Keratinocyte (primary cell): ENCODE measurements around the gene PTPN13. TPM values are rescaled to one million over a fixed set of nuclear protein-coding genes. Genes with fewer than 3 reads are reported as not detected.

ENCODE experiments used
- DNase-seq: peaks from one replicate; pipeline ENCODE4 v3.0.0-alpha.2; 2011; ENCODE audit warnings: low read depth, missing footprints, low spot score
- FAIRE-seq: peaks from 2 replicates; lab custom pipeline; 2011; peaks lifted over from hg19 to GRCh38; lab: Jason Lieb, UNC
- H2AFZ ChIP-seq: 2 replicates; pipeline ENCODE4 v1.6.0; 2012; ENCODE audit warnings: low read length, control low read depth, inconsistent platforms; ENCODE audit not compliant: control insufficient read depth
- H3K27ac ChIP-seq: 2 replicates; pipeline ENCODE4 v1.5.1; 2011; ENCODE audit warnings: low read length; ENCODE audit not compliant: control insufficient read depth, insufficient read depth
- H3K27me3 ChIP-seq: 3 replicates; pipeline ENCODE4 v1.6.0; 2011; ENCODE audit warnings: low read length; ENCODE audit not compliant: control insufficient read depth, insufficient read depth; ENCODE audit errors: extremely low read depth
- H3K36me3 ChIP-seq, 2 experiments: 2 replicates in 1 of 2; 3 replicates in 1 of 2; pipeline ENCODE4 v1.5.1; 2011; ENCODE audit warnings: low read length in 2 of 2, mild to moderate bottlenecking in 1 of 2; ENCODE audit not compliant: control insufficient read depth in 2 of 2, insufficient read depth in 2 of 2; ENCODE audit errors: extremely low read depth in 1 of 2
- H3K4me1 ChIP-seq: 3 replicates; pipeline ENCODE4 v1.5.1; 2011; ENCODE audit warnings: low read length; ENCODE audit not compliant: control insufficient read depth, insufficient read depth; ENCODE audit errors: extremely low read depth
- H3K4me2 ChIP-seq: 3 replicates; pipeline ENCODE4 v1.6.0; 2011; ENCODE audit warnings: low read depth, low read length; ENCODE audit not compliant: control insufficient read depth, insufficient read depth; ENCODE audit errors: extremely low read depth
- H3K4me3 ChIP-seq, 3 experiments: fragments of 200-600 bp in 1 of 3; sonication (generic) in 1 of 3; 2 replicates in 2 of 3; 3 replicates in 1 of 3; pipeline ENCODE4 v1.5.1; 2011 to 2016; ENCODE audit warnings: low read length in 3 of 3, mild to moderate bottlenecking in 3 of 3, control low read depth in 2 of 3, inconsistent platforms in 1 of 3, low read depth in 1 of 3, mixed read lengths in 1 of 3, mixed run types in 1 of 3, moderate library complexity in 1 of 3; ENCODE audit not compliant: control insufficient read depth in 2 of 3, insufficient read depth in 2 of 3; ENCODE audit errors: extremely low read depth in 1 of 3
- H3K79me2 ChIP-seq: 2 replicates; pipeline ENCODE4 v1.6.0; 2012; ENCODE audit warnings: low read length; ENCODE audit not compliant: control insufficient read depth, insufficient read depth
- H3K9ac ChIP-seq: 3 replicates; pipeline ENCODE4 v1.6.0; 2011; ENCODE audit warnings: low read length; ENCODE audit not compliant: control insufficient read depth, insufficient read depth; ENCODE audit errors: extremely low read depth
- H3K9me1 ChIP-seq: 3 replicates; pipeline ENCODE4 v1.6.0; 2011; ENCODE audit warnings: low read length; ENCODE audit not compliant: control insufficient read depth, insufficient read depth; ENCODE audit errors: extremely low read depth
- H3K9me3 ChIP-seq: 2 replicates; pipeline ENCODE4 v1.5.1; 2012; ENCODE audit warnings: low read depth, low read length; ENCODE audit not compliant: control insufficient read depth
- H4K20me1 ChIP-seq: 3 replicates; pipeline ENCODE4 v1.6.0; 2011; ENCODE audit warnings: low read length; ENCODE audit not compliant: control insufficient read depth, insufficient read depth; ENCODE audit errors: extremely low read depth
- EZH2 ChIP-seq: IDR thresholded peaks from one replicate; pipeline ENCODE4 v1.6.1; 2012; ENCODE audit warnings: inconsistent platforms, mild to moderate bottlenecking, low read length, moderate library complexity
- dilution Hi-C: fragments of 300-500 bp; cut with MboI; formaldehyde crosslinking; loops from one replicate; pipeline ENCODE4 v1.7.0; 2020; ENCODE audit warnings: low sequenced_read_pairs; ENCODE audit not compliant: extremely low pct_ligation_motif_present
- polyA plus RNA-seq, 5 experiments: library from polyadenylated mRNA; depleted of rRNA in 3 of 5; stranded (reverse) in 3 of 5; stranded (forward) in 1 of 5; unstranded in 1 of 5; fragments of >200 nt; gene quantifications; 1 replicate in 1 of 5; 2 replicates in 3 of 5; 3 replicates in 1 of 5; pipeline versions ENCODE4 v1.2.1 to v1.2.3, GENCODE V29; 2011 to 2012; ENCODE audit warnings: missing spikeins in 2 of 5, low read depth in 1 of 5, low replicate concordance in 1 of 5
- TF ChIP-seq, protein P1 (sequence below), 3 experiments: IDR thresholded peaks in 1 of 3; conservative IDR thresholded peaks in 1 of 3; optimal IDR thresholded peaks in 1 of 3; 2 replicates in 2 of 3; 3 replicates in 1 of 3; pipeline versions ENCODE3 to v1.5.1; 2011; ENCODE audit warnings: low read length in 3 of 3, mild to moderate bottlenecking in 3 of 3, moderate library complexity in 2 of 3, control low read depth in 1 of 3, inconsistent platforms in 1 of 3; ENCODE audit not compliant: insufficient read depth in 2 of 3; ENCODE audit errors: extremely low read depth in 1 of 3

PTPN13 gene
- polyA plus RNA-seq, 1 donor (not counting 4 experiments of a cell fraction or from before 2014, with no cell fraction given) = 37.6 TPM

DNA sequence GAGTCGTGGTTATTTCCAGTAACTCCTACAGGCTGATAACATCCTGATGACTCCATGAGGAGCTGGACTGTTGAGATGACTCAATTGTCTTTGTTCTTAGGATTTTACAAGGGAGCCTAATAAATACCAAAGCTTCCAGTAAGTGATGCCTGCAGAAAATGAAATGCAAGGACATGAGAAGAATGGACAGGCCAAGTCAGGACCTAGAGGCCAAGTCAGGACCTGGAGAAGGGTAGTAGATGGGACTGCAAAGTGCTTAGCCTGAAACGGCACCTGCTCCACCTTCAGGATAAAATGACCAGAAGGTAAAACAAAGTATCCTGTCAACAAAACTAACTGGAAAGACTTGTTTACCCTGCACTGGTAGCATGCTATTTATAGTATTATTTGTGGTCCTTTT, 261.5 kb downstream of the PTPN13 start:
- H3K9me1 ChIP-seq = no peaks in the 10 kb centered on the region
- peaks cover 30% of the 10 kb centered on the region for H3K4me1 ChIP-seq
- no peaks in the 10 kb centered on the region for H3K9me3 ChIP-seq
- FAIRE-seq (peak; percentile 73), DNase-seq (no peak)
- no peaks in the 10 kb centered on the region for H4K20me1 ChIP-seq
- H2AFZ ChIP-seq = no peak overlapping the region
- H3K4me3 ChIP-seq = no peak overlapping the region
- no peaks in the 10 kb centered on the region for H3K79me2 ChIP-seq
- H3K27ac ChIP-seq = no peak overlapping the region
- dilution Hi-C loops = no loop called here
- TF ChIP-seq EZH2 = no peak
- TF ChIP-seq, protein P1, sequence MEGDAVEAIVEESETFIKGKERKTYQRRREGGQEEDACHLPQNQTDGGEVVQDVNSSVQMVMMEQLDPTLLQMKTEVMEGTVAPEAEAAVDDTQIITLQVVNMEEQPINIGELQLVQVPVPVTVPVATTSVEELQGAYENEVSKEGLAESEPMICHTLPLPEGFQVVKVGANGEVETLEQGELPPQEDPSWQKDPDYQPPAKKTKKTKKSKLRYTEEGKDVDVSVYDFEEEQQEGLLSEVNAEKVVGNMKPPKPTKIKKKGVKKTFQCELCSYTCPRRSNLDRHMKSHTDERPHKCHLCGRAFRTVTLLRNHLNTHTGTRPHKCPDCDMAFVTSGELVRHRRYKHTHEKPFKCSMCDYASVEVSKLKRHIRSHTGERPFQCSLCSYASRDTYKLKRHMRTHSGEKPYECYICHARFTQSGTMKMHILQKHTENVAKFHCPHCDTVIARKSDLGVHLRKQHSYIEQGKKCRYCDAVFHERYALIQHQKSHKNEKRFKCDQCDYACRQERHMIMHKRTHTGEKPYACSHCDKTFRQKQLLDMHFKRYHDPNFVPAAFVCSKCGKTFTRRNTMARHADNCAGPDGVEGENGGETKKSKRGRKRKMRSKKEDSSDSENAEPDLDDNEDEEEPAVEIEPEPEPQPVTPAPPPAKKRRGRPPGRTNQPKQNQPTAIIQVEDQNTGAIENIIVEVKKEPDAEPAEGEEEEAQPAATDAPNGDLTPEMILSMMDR (optimal IDR thresholded peaks at IDR 0.05 in 1 of 3, IDR thresholded peaks at IDR 0.05 in 1 of 3, conservative IDR thresholded peaks at IDR 0.05 in 1 of 3; ENCODE audit: extremely low read depth in 1 of 3, insufficient read depth in 2 of 3, low read length in 3 of 3) = no peak
- H3K4me2 ChIP-seq = peak overlapping the region; percentile 44
- H3K27me3 ChIP-seq = no peaks in the 10 kb centered on the region
- no peak overlapping the region for H3K9ac ChIP-seq
- no peaks in the 10 kb centered on the region for H3K36me3 ChIP-seq

DNA sequence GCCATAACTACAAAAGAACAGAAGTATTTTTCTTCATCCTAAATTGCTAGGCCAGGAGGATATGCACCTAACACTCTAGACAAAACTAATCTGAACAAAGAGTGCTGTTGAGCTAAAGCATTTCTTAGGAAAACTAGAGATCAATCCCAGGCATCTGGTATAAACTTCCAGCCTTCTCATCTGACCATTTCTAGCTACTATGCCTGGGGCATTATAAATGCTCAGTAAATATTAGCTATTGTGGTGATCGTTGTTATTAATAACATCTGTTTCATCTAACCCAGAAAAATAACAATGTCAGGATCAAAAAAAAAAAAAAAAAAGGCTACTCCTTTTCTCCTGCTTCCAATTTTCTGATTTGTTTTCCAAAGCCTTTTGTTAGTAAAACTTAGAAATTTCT, 262.8 kb downstream of the PTPN13 start:
- Histone ChIP-seq H3K79me2 (no peaks in the 10 kb centered on the region), H3K4me1 (peaks cover 28% of the 10 kb centered on the region), H3K9me1 (no peaks in the 10 kb centered on the region), H3K36me3 (no peaks in the 10 kb centered on the region), H2AFZ (no peak overlapping the region), H3K9ac (no peak overlapping the region), H3K4me2 (no peak overlapping the region), H3K4me3 (no peak overlapping the region), H3K27ac (no peak overlapping the region), H3K27me3 (no peaks in the 10 kb centered on the region), H4K20me1 (no peaks in the 10 kb centered on the region), H3K9me3 (no peaks in the 10 kb centered on the region)
- no peak for TF ChIP-seq EZH2
- FAIRE-seq (no peak), DNase-seq (no peak)
- dilution Hi-C loops = no loop called here
